Measurements from ENCODE around the gene KIRREL3. TPM values are rescaled to one million over a fixed set of nuclear protein-coding genes. Genes with fewer than 3 reads are reported as not detected.

Gene KIRREL3
- total and polyA plus RNA-seq, 2 donors (not counting 3 experiments of a cell fraction or from before 2014, with no cell fraction given) = not detected

DNA sequence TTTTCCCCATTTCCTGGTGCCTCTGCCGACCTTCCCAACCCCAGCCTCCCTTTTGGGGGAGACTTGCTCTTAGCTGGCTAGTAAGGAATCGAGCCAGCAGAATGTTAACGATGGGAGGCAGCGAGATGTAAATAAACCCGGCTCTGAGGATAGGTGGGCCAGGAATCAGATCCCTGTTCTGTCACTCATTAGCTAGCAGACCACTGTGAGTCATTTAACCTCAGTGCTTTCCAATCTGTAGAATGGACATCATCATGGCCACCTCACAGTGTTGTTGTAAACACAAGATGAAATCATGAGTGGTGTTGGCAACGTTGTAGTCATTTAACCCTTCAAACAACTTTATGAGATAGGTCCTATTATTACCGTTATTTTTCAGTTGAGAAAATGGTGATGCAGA is 208.6 kb downstream of the KIRREL3 start:
- intact Hi-C loops (cut with micrococcal nuclease) (no loop called here), dilution Hi-C loops (cut with MboI; ENCODE audit: extremely low pct_ligation_motif_present, low sequenced_read_pairs) (no loop called here)
- no peaks in the 10 kb centered on the region for H3K9me3 ChIP-seq (replicated peaks; ENCODE audit: control insufficient read depth, insufficient read depth, low read length)
- CTCF ChIA-PET = no interaction called here
- POLR2A ChIA-PET = no interaction called here
- no peaks in the 10 kb centered on the region for H3K4me1 ChIP-seq (ENCODE audit: control insufficient read depth, extremely low read depth, insufficient read depth, low read length)
- no peak for TF ChIP-seq EZH2 (IDR thresholded peaks at IDR 0.05; ENCODE audit: borderline replicate concordance, low read depth, low read length, severe bottlenecking)
- no peak for TF ChIP-seq GATA2 (IDR thresholded peaks at IDR 0.05; ENCODE audit: insufficient read depth, insufficient read length, low read depth, low read length)
- no peak for TF ChIP-seq FOS (IDR thresholded peaks at IDR 0.05; ENCODE audit: borderline replicate concordance, insufficient read depth, low read length)
- no peak for TF ChIP-seq POLR2A (IDR thresholded peaks at IDR 0.05; ENCODE audit: low read depth, low read length)
- no peak for TF ChIP-seq MYC (IDR thresholded peaks at IDR 0.05; ENCODE audit: low read depth, low read length)
- no peak for TF ChIP-seq POLR2AphosphoS5 (IDR thresholded peaks at IDR 0.05; ENCODE audit: insufficient read depth, low read depth, low read length)
- no peak for TF ChIP-seq JUN (IDR thresholded peaks at IDR 0.05; ENCODE audit: borderline replicate concordance, insufficient read depth, insufficient read length, low read depth)
- no peak for TF ChIP-seq MAX (IDR thresholded peaks at IDR 0.05; ENCODE audit: insufficient read depth, insufficient read length)
- no peak for TF ChIP-seq CTCF (IDR thresholded peaks at IDR 0.05; ENCODE audit: extremely low read depth in 1 of 2, insufficient read depth in 1 of 2, low read depth in 1 of 2, low read length in 2 of 2)
- FAIRE-seq (no peak), DNase-seq (ENCODE audit: low read depth, low spot score) (no peak)
- H3K79me2 ChIP-seq (ENCODE audit: control insufficient read depth, insufficient read depth, low read length) = no peaks in the 10 kb centered on the region
- no TSS peak for BruUV-seq (replicated peaks)
- no peaks in the 10 kb centered on the region for H3K9me1 ChIP-seq (replicated peaks; ENCODE audit: control insufficient read depth, extremely low read depth, insufficient read depth, low read length)
- no peak overlapping the region for H3K27ac ChIP-seq (ENCODE audit: insufficient read depth, low read depth, low read length)
- no peak overlapping the region for H2AFZ ChIP-seq (ENCODE audit: low read depth, low read length)
- no peak overlapping the region for H3K9ac ChIP-seq (replicated peaks; ENCODE audit: extremely low read depth, insufficient read depth, low read length)
- no peaks in the 10 kb centered on the region for H3K27me3 ChIP-seq (ENCODE audit: control insufficient read depth in 2 of 2, insufficient read depth in 2 of 2, low read length in 2 of 2)
- no peaks in the 10 kb centered on the region for H4K20me1 ChIP-seq (replicated peaks; ENCODE audit: control insufficient read depth, extremely low read depth, insufficient read depth, low read length)
- no peak overlapping the region for H3K4me3 ChIP-seq (replicated peaks in 1 of 3; ENCODE audit: insufficient read depth in 1 of 3, low read depth in 1 of 3, low read length in 3 of 3)
- H3K36me3 ChIP-seq (ENCODE audit: control insufficient read depth in 2 of 2, extremely low read depth in 1 of 2, insufficient read depth in 2 of 2, low read length in 2 of 2) = no peaks in the 10 kb centered on the region
- no peak overlapping the region for H3K4me2 ChIP-seq (ENCODE audit: insufficient read depth, low read length)

Measured in endothelial cell of umbilical vein (primary cell).